HepG2 (cell line): Measurements from ENCODE around the gene PAFAH1B1. TPM values are rescaled to one million over a fixed set of nuclear protein-coding genes. Genes with fewer than 3 reads are reported as not detected.

Experiments used
- FOXA3 ChIP-seq: IDR thresholded peaks from 2 replicates; pipeline ENCODE4 v1.6.1; 2016; ENCODE audit warnings: missing genetic modification reagents, missing compliant biosample characterization
- HNF4G ChIP-seq, 2 experiments: sonication (generic) in 1 of 2; formaldehyde crosslinking in 1 of 2; IDR thresholded peaks; 2 replicates each; pipeline versions ENCODE4 v1.4.0 to v1.6.1; 2011 to 2020; ENCODE audit warnings: borderline replicate concordance in 2 of 2, low read depth in 2 of 2, mild to moderate bottlenecking in 2 of 2, low read length in 1 of 2, missing genetic modification reagents in 1 of 2, moderate library complexity in 1 of 2
- KAT7 ChIP-seq: IDR thresholded peaks from 2 replicates; pipeline ENCODE4 v1.6.1; 2018; ENCODE audit warnings: borderline replicate concordance, missing compliant biosample characterization
- KLF15 ChIP-seq: sonication (generic); formaldehyde crosslinking; IDR thresholded peaks from 2 replicates; pipeline ENCODE4 v1.8.1; 2023; ENCODE audit warnings: borderline replicate concordance, mild to moderate bottlenecking, inconsistent platforms, missing genetic modification reagents, mixed read lengths
- MED1 ChIP-seq: sonication (generic); formaldehyde crosslinking; IDR thresholded peaks from 2 replicates; pipeline ENCODE4 v1.4.0; 2020; ENCODE audit warnings: missing genetic modification reagents
- MED8 ChIP-seq: sonication (generic); formaldehyde crosslinking; IDR thresholded peaks from 2 replicates; pipeline ENCODE4 v1.8.1; 2023; ENCODE audit warnings: mild to moderate bottlenecking, missing genetic modification reagents; ENCODE audit not compliant: insufficient replicate concordance
- NCOA1 ChIP-seq: sonication (generic); formaldehyde crosslinking; IDR thresholded peaks from 2 replicates; pipeline ENCODE4 v1.9.0; 2021; ENCODE audit warnings: missing genetic modification reagents
- RXRA ChIP-seq: sonication (generic); formaldehyde crosslinking; IDR thresholded peaks from 2 replicates; pipeline ENCODE4 v1.5.1; 2020; ENCODE audit warnings: missing genetic modification reagents
- SALL1 ChIP-seq: sonication (generic); formaldehyde crosslinking; IDR thresholded peaks from 2 replicates; pipeline ENCODE4 v1.8.0; 2022; ENCODE audit warnings: mild to moderate bottlenecking, missing genetic modification reagents
- TFE3 ChIP-seq: IDR thresholded peaks from 2 replicates; pipeline ENCODE4 v1.6.1; 2016
- THAP11 ChIP-seq: IDR thresholded peaks from 2 replicates; pipeline ENCODE4 v1.6.1; 2016; ENCODE audit warnings: missing biosample characterization, missing genetic modification reagents
- TRIM24 ChIP-seq: sonication (generic); formaldehyde crosslinking; IDR thresholded peaks from 2 replicates; pipeline ENCODE4 v1.8.0; 2022; ENCODE audit warnings: mild to moderate bottlenecking, missing genetic modification reagents
- ZFY ChIP-seq: sonication (generic); formaldehyde crosslinking; IDR thresholded peaks from 2 replicates; pipeline ENCODE4 v1.4.0; 2020; ENCODE audit warnings: missing genetic modification reagents
- ZNF34 ChIP-seq: sonication (generic); formaldehyde crosslinking; IDR thresholded peaks from 2 replicates; pipeline ENCODE4 v1.4.0; 2020; ENCODE audit warnings: mild to moderate bottlenecking, missing genetic modification reagents, borderline replicate concordance
- ZNF780A ChIP-seq: sonication (generic); formaldehyde crosslinking; IDR thresholded peaks from 2 replicates; pipeline ENCODE4 v1.8.0; 2022; ENCODE audit warnings: mild to moderate bottlenecking, missing genetic modification reagents, moderate library complexity
- ZSCAN20 ChIP-seq: sonication (generic); formaldehyde crosslinking; IDR thresholded peaks from 2 replicates; pipeline ENCODE4 v1.4.0; 2020; ENCODE audit warnings: missing genetic modification reagents, mild to moderate bottlenecking, borderline replicate concordance
- polyA plus RNA-seq, 8 experiments: library from polyadenylated mRNA; depleted of rRNA in 3 of 8; stranded (reverse) in 7 of 8; unstranded in 1 of 8; fragments of >200 nt; fragmentation: Illumina TruSeq in 4 of 8; extraction: Trizol in 4 of 8; gene quantifications; 2 replicates each; pipeline versions ENCODE4 v1.2.1 to v1.2.3, GENCODE V29; 2011 to 2016; ENCODE audit warnings: low read depth in 4 of 8, missing spikeins in 1 of 8, mixed read lengths in 1 of 8; ENCODE audit not compliant: insufficient read depth in 1 of 8
- total RNA-seq, 5 experiments: library from RNA; depleted of rRNA; stranded (reverse); fragments of >200 nt; fragmentation: Illumina TruSeq; extraction: Trizol; gene quantifications; 2 replicates each; pipeline ENCODE4 v1.2.3, GENCODE V29; 2016; ENCODE audit warnings: low read depth in 1 of 5
- TF ChIP-seq, protein P1 (sequence below): sonication (generic); formaldehyde crosslinking; IDR thresholded peaks from 2 replicates; pipeline ENCODE4 v1.4.0; 2020; ENCODE audit warnings: mild to moderate bottlenecking, low read depth, missing genetic modification reagents
- TF ChIP-seq, protein P2 (sequence below): sonication (generic); formaldehyde crosslinking; IDR thresholded peaks from 2 replicates; pipeline ENCODE4 v1.4.0; 2020; ENCODE audit warnings: missing genetic modification reagents
- TF ChIP-seq, protein P3 (sequence below): sonication (generic); formaldehyde crosslinking; IDR thresholded peaks from 2 replicates; pipeline ENCODE4 v1.5.1; 2020; ENCODE audit warnings: missing genetic modification reagents, mild to moderate bottlenecking, borderline replicate concordance
- TF ChIP-seq, protein P4 (sequence below): sonication (generic); formaldehyde crosslinking; IDR thresholded peaks from 2 replicates; pipeline ENCODE4 v1.8.0; 2022; ENCODE audit warnings: missing genetic modification reagents, mild to moderate bottlenecking, inconsistent platforms, borderline replicate concordance

Gene PAFAH1B1
- total and polyA plus RNA-seq, 2 of the 13 experiments (the other 11 are each of a cell fraction or from before 2014, with no cell fraction given): 46.0 to 64.9 TPM

DNA sequence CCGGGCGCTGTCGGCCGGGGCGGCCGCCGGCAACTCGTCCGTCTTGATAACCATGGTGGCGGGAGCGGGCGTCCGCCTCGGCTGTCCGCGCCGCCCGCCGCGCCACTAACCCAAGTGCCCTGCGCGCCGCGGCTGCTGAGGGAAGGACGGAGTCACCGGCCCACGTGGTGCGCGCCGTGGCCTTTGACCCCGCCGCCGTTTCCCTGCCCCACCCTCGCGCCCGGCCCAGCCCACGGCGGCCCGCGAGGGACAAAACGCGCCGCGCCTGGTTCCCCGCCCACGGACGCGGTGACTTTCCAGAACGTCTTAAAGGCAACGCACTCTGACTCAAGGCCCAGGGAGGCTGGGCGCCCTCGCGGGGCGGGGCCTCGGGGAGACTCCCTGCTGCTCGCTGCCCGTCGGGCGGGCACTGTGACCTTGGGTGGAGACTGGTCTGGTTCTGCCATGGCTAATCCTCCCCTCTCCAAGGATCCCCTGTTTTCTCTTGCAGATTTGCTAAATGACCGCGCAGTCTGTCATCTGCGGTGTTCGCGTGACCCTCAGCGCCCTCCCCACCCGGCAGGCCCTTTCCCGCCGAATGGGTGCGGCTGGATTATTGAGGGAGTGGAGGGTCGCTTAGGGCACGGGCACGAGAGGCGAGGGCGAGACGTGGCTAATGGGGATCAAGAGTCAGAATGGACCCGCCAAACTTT lies 118.3 kb downstream of the PAFAH1B1 start, which contains the start of gene CLUH (continued):
- TF ChIP-seq TFE3 (CRISPR knock-in tag): peak; percentile 67
- TF ChIP-seq, protein P1, sequence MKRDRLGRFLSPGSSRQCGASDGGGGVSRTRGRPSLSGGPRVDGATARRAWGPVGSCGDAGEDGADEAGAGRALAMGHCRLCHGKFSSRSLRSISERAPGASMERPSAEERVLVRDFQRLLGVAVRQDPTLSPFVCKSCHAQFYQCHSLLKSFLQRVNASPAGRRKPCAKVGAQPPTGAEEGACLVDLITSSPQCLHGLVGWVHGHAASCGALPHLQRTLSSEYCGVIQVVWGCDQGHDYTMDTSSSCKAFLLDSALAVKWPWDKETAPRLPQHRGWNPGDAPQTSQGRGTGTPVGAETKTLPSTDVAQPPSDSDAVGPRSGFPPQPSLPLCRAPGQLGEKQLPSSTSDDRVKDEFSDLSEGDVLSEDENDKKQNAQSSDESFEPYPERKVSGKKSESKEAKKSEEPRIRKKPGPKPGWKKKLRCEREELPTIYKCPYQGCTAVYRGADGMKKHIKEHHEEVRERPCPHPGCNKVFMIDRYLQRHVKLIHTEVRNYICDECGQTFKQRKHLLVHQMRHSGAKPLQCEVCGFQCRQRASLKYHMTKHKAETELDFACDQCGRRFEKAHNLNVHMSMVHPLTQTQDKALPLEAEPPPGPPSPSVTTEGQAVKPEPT (CRISPR knock-in tag): peak; percentile 55
- no peak for TF ChIP-seq NCOA1 (CRISPR knock-in tag)
- TF ChIP-seq SALL1 (CRISPR knock-in tag): peak; percentile 76
- TF ChIP-seq MED1 (CRISPR knock-in tag): peak; percentile 60; the same call in 1 of the 2 replicates
- TF ChIP-seq, protein P2, sequence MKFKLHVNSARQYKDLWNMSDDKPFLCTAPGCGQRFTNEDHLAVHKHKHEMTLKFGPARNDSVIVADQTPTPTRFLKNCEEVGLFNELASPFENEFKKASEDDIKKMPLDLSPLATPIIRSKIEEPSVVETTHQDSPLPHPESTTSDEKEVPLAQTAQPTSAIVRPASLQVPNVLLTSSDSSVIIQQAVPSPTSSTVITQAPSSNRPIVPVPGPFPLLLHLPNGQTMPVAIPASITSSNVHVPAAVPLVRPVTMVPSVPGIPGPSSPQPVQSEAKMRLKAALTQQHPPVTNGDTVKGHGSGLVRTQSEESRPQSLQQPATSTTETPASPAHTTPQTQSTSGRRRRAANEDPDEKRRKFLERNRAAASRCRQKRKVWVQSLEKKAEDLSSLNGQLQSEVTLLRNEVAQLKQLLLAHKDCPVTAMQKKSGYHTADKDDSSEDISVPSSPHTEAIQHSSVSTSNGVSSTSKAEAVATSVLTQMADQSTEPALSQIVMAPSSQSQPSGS (CRISPR knock-in tag): 0 out of 2 replicates have a peak, but pooled peaks have one; percentile 23
- peak; percentile 70; the same call in 1 of the 2 replicates for TF ChIP-seq RXRA (CRISPR knock-in tag)
- TF ChIP-seq, protein P3, sequence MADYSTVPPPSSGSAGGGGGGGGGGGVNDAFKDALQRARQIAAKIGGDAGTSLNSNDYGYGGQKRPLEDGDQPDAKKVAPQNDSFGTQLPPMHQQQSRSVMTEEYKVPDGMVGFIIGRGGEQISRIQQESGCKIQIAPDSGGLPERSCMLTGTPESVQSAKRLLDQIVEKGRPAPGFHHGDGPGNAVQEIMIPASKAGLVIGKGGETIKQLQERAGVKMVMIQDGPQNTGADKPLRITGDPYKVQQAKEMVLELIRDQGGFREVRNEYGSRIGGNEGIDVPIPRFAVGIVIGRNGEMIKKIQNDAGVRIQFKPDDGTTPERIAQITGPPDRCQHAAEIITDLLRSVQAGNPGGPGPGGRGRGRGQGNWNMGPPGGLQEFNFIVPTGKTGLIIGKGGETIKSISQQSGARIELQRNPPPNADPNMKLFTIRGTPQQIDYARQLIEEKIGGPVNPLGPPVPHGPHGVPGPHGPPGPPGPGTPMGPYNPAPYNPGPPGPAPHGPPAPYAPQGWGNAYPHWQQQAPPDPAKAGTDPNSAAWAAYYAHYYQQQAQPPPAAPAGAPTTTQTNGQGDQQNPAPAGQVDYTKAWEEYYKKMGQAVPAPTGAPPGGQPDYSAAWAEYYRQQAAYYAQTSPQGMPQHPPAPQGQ (CRISPR knock-in tag): peak; percentile 36; the same call in 1 of the 2 replicates
- 0 out of 2 replicates have a peak, but pooled peaks have one; percentile 30 for TF ChIP-seq KLF15 (CRISPR knock-in tag)
- TF ChIP-seq KAT7 (CRISPR knock-in tag): 0 out of 2 replicates have a peak, but pooled peaks have one; percentile 1
- TF ChIP-seq, protein P4, sequence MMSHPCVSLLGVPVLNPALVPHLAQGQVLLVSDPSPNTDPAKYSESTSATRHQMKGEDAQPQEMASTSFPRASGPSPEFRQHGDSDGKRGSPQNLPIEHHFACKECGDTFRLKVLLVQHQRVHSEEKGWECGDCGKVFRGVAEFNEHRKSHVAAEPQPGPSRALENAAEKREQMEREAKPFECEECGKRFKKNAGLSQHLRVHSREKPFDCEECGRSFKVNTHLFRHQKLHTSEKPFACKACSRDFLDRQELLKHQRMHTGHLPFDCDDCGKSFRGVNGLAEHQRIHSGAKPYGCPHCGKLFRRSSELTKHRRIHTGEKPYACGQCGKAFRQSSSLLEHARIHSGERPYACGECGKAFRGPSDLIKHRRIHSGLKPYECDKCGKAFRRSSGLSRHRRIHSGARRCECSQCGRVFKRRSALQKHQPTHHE (CRISPR knock-in tag): 0 out of 2 replicates have a peak, but pooled peaks have one; percentile 51
- peak; percentile 66; the same call in 1 of the 2 replicates for TF ChIP-seq ZFY
- peak; percentile 60; the same call in 1 of the 2 replicates for TF ChIP-seq HNF4G (IDR thresholded peaks at IDR 0.05; ENCODE audit: borderline replicate concordance, low read depth, low read length)
- peak; percentile 45; the same call in 1 of the 2 replicates for TF ChIP-seq HNF4G (CRISPR knock-in tag; IDR thresholded peaks at IDR 0.05; ENCODE audit: borderline replicate concordance, low read depth)
- peak; percentile 80; the same call in 1 of the 2 replicates for TF ChIP-seq ZNF34 (CRISPR knock-in tag)
- 0 out of 2 replicates have a peak, but pooled peaks have one; percentile 41 for TF ChIP-seq TRIM24 (CRISPR knock-in tag)
- no peak; the same call in 1 of the 2 replicates for TF ChIP-seq ZSCAN20 (CRISPR knock-in tag)
- TF ChIP-seq THAP11 (CRISPR knock-in tag): peak; percentile 93
- TF ChIP-seq MED8 (CRISPR knock-in tag): no peak
- TF ChIP-seq ZNF780A (CRISPR knock-in tag): no peak
- TF ChIP-seq FOXA3: peak; percentile 63; the same call in 1 of the 2 replicates
